DOHH2 (cell line): Measurements from ENCODE around the gene EFCAB7.

ENCODE experiments used
- H3F3A ChIP-seq: fragments of 200-600 bp; sonication (generic), shearing (Covaris generic); 2 replicates; pipeline ENCODE4 v1.6.0; 2016; ENCODE audit warnings: antibody characterized with exemption, mild to moderate bottlenecking; ENCODE audit not compliant: control insufficient read depth, insufficient read depth
- H3K27ac ChIP-seq: fragments of 200-600 bp; sonication (generic); 2 replicates; pipeline ENCODE4 v1.5.1; 2014; ENCODE audit warnings: low read depth, mild to moderate bottlenecking, low read length, moderate library complexity
- H3K27me3 ChIP-seq: fragments of 200-600 bp; sonication (generic); 2 replicates; pipeline ENCODE4 v1.6.1; 2014; ENCODE audit warnings: mild to moderate bottlenecking, low read length, mixed read lengths; ENCODE audit not compliant: control insufficient read depth
- H3K36me3 ChIP-seq: fragments of 200-600 bp; sonication (generic); 2 replicates; pipeline ENCODE4 v1.6.1; 2014; ENCODE audit warnings: mild to moderate bottlenecking, low read length, moderate library complexity, mixed read lengths; ENCODE audit not compliant: control insufficient read depth
- H3K4me1 ChIP-seq: fragments of 200-600 bp; sonication (generic); 2 replicates; pipeline ENCODE4 v1.6.1; 2014; ENCODE audit warnings: mild to moderate bottlenecking, low read length, mixed read lengths; ENCODE audit not compliant: control insufficient read depth
- H3K4me2 ChIP-seq: fragments of 200-600 bp; sonication (generic); 2 replicates; pipeline ENCODE4 v1.6.0; 2014; ENCODE audit warnings: mild to moderate bottlenecking, low read length, moderate library complexity
- H3K4me3 ChIP-seq: fragments of 200-600 bp; sonication (generic); 2 replicates; pipeline ENCODE4 v1.5.1; 2014; ENCODE audit warnings: mild to moderate bottlenecking, low read length, mixed read lengths
- H3K79me2 ChIP-seq: fragments of 200-600 bp; sonication (generic); 2 replicates; pipeline ENCODE4 v1.6.1; 2014; ENCODE audit warnings: mild to moderate bottlenecking, low read length, mixed read lengths; ENCODE audit not compliant: control insufficient read depth
- H3K9me2 ChIP-seq: fragments of 200-600 bp; sonication (generic); replicated peaks from 2 replicates; pipeline ENCODE4 v1.6.1; 2014; ENCODE audit warnings: mild to moderate bottlenecking, low read length, mixed read lengths; ENCODE audit not compliant: control insufficient read depth
- H3K9me3 ChIP-seq: fragments of 200-600 bp; sonication (generic); 2 replicates; pipeline ENCODE4 v1.6.1; 2014; ENCODE audit warnings: antibody characterized with exemption, low read length, mixed read lengths; ENCODE audit not compliant: control insufficient read depth, insufficient read depth
- H4K20me1 ChIP-seq: fragments of 200-600 bp; sonication (generic); 2 replicates; pipeline ENCODE4 v1.6.0; 2014; ENCODE audit warnings: low read depth, mild to moderate bottlenecking, antibody characterized with exemption, low read length, moderate library complexity; ENCODE audit not compliant: control insufficient read depth, insufficient read depth
- CTCF ChIP-seq: fragments of 200-600 bp; sonication (generic); IDR thresholded peaks from one replicate; pipeline ENCODE4 v1.5.1; 2014; ENCODE audit warnings: antibody characterized with exemption, mild to moderate bottlenecking, low read depth, low read length; ENCODE audit not compliant: poor library complexity, severe bottlenecking
- EZH2phosphoT487 ChIP-seq: fragments of 200-600 bp; sonication (generic); IDR thresholded peaks from 2 replicates; pipeline ENCODE4 v1.6.1; 2017; ENCODE audit warnings: borderline replicate concordance, mild to moderate bottlenecking, antibody characterized with exemption, low read length, moderate library complexity, mixed read lengths

EFCAB7 gene

GRCh38 chr1:63522891-63523728 lies at the start of gene EFCAB7, which contains the start of gene ITGB3BP:
Gene EFCAB7, plus strand, starts transcription at chr1:63523525. Its CDS starts 2,048 bp downstream, at chr1:63525573.
Gene ITGB3BP, minus strand, starts transcription at chr1:63523225. Its CDS starts 92 bp downstream, at chr1:63523133.
- no peaks in the 10 kb centered on the region for H3K27me3 ChIP-seq
- H3K9me2 ChIP-seq, result no peaks in the 10 kb centered on the region
- peak within 1 kb of the TSS; percentile 89 for H3K4me2 ChIP-seq
- TF ChIP-seq EZH2phosphoT487, result no peak
- no peak for TF ChIP-seq CTCF
- H3K4me3 ChIP-seq, result peak within 1 kb of the TSS; percentile 98
- peak within 1 kb of the TSS; percentile 90 for H3K27ac ChIP-seq
- no peaks in the 10 kb centered on the region for H3K9me3 ChIP-seq
- H3K79me2 ChIP-seq, result peaks cover 65% of the 10 kb centered on the region
- peaks cover 38% of the 10 kb centered on the region for H3K4me1 ChIP-seq
- peaks cover 10% of the 10 kb centered on the region for H3F3A ChIP-seq
- peaks cover 35% of the 10 kb centered on the region for H3K36me3 ChIP-seq
- H4K20me1 ChIP-seq, result no peaks in the 10 kb centered on the region

GRCh38 chr1:63475761-63476160 lies 47.6 kb upstream of the EFCAB7 start:
- Histone ChIP-seq H3K4me1 (no peaks in the 10 kb centered on the region), H3K4me2 (no peak overlapping the region), H3K36me3 (peaks cover 42% of the 10 kb centered on the region), H3K9me3 (no peaks in the 10 kb centered on the region), H3K4me3 (no peak overlapping the region), H3F3A (0 out of 2 replicates have a peak, but pooled peaks cover 2% of the 10 kb centered on the region), H4K20me1 (no peaks in the 10 kb centered on the region), H3K27ac (no peak overlapping the region), H3K79me2 (no peaks in the 10 kb centered on the region), H3K9me2 (no peaks in the 10 kb centered on the region), H3K27me3 (no peaks in the 10 kb centered on the region)
- TF ChIP-seq CTCF (no peak), EZH2phosphoT487 (no peak)

GRCh38 chr1:63480057-63480456 lies 43.3 kb upstream of the EFCAB7 start:
- Histone ChIP-seq H3K4me2 (no peak overlapping the region), H3K9me3 (no peaks in the 10 kb centered on the region), H3K36me3 (peaks cover 52% of the 10 kb centered on the region), H3K4me1 (no peaks in the 10 kb centered on the region), H3K27me3 (no peaks in the 10 kb centered on the region), H3K27ac (no peak overlapping the region), H3F3A (0 out of 2 replicates have a peak, but pooled peaks cover 2% of the 10 kb centered on the region), H4K20me1 (no peaks in the 10 kb centered on the region), H3K9me2 (no peaks in the 10 kb centered on the region), H3K4me3 (no peak overlapping the region), H3K79me2 (no peaks in the 10 kb centered on the region)
- TF ChIP-seq EZH2phosphoT487 (no peak), CTCF (no peak)
